Measurements from ENCODE around the gene FCER1G.

FCER1G gene

GRCh38 chr1:161259345-161259702 is 44.2 kb downstream of the FCER1G start:
- DNase-seq (ENCODE audit: low read depth) = no peak
- TF ChIP-seq CTCF (IDR thresholded peaks at IDR 0.05; ENCODE audit: low read depth, low read length, missing control alignments) = no peak
- H3K4me3 ChIP-seq (ENCODE audit: low read depth, low read length) = no peak overlapping the region

- DNase-seq (ENCODE audit: low read depth) = no peak
- no peak for TF ChIP-seq CTCF (IDR thresholded peaks at IDR 0.05; ENCODE audit: low read depth, low read length, missing control alignments)
- no peak overlapping the region for H3K4me3 ChIP-seq (ENCODE audit: low read depth, low read length)
Observed at GRCh38 chr1:161259765-161260164, 44.7 kb downstream of the FCER1G start.

GRCh38 chr1:161260376-161261260 is 45.5 kb downstream of the FCER1G start:
- no peak overlapping the region for H3K4me3 ChIP-seq (ENCODE audit: low read depth, low read length)
- no peak for TF ChIP-seq CTCF (IDR thresholded peaks at IDR 0.05; ENCODE audit: low read depth, low read length, missing control alignments)
- no peak for DNase-seq (ENCODE audit: low read depth)

- no peak for DNase-seq (ENCODE audit: low read depth)
- no peak for TF ChIP-seq CTCF (IDR thresholded peaks at IDR 0.05; ENCODE audit: low read depth, low read length, missing control alignments)
- H3K4me3 ChIP-seq (ENCODE audit: low read depth, low read length) = no peak overlapping the region
Observed at GRCh38 chr1:161261261-161262235, 46.5 kb downstream of the FCER1G start.

GRCh38 chr1:161265305-161265704 is 50.2 kb downstream of the FCER1G start:
- DNase-seq (ENCODE audit: low read depth) = no peak
- TF ChIP-seq CTCF (IDR thresholded peaks at IDR 0.05; ENCODE audit: low read depth, low read length, missing control alignments) = no peak
- no peak overlapping the region for H3K4me3 ChIP-seq (ENCODE audit: low read depth, low read length)

- no peak overlapping the region for H3K4me3 ChIP-seq (ENCODE audit: low read depth, low read length)
- TF ChIP-seq CTCF (IDR thresholded peaks at IDR 0.05; ENCODE audit: low read depth, low read length, missing control alignments) = no peak
- DNase-seq (ENCODE audit: low read depth) = no peak
Observed at GRCh38 chr1:161266202-161266601, 51.1 kb downstream of the FCER1G start.

All from GM12864 (cell line).